GM12878 (cell line): Measurements from ENCODE around the gene FXYD7.

Experiments
- CREM ChIP-seq: IDR thresholded peaks from 2 replicates; pipeline ENCODE4 v1.6.1; 2014; ENCODE audit warnings: antibody characterized with exemption, low read depth
- HDAC2 ChIP-seq: fragments of 200-600 bp; sonication (generic); IDR thresholded peaks from 2 replicates; pipeline ENCODE4 v1.6.1; 2017
- IRF3 ChIP-seq: fragments of 450-650 bp; IDR thresholded peaks from 2 replicates; pipeline ENCODE4 v1.6.1; 2014; ENCODE audit warnings: mild to moderate bottlenecking
- POLR2A ChIP-seq: IDR thresholded peaks from 2 replicates; pipeline ENCODE4 v1.6.1; 2011; ENCODE audit warnings: low read depth, mild to moderate bottlenecking, low read length
- POLR2AphosphoS5 ChIP-seq: IDR thresholded peaks from 2 replicates; pipeline ENCODE4 v1.6.1; 2011; ENCODE audit warnings: mild to moderate bottlenecking, low read length, inconsistent platforms
- SUZ12 ChIP-seq: fragments of 200-600 bp; sonication (generic); IDR thresholded peaks from one replicate; pipeline ENCODE4 v1.6.1; 2018; ENCODE audit warnings: antibody characterized with exemption, mild to moderate bottlenecking; ENCODE audit not compliant: unreplicated experiment
- TCF12 ChIP-seq: IDR thresholded peaks from 2 replicates; pipeline ENCODE4 v1.6.1; 2011; ENCODE audit warnings: low read depth, mild to moderate bottlenecking, low read length
- ZZZ3 ChIP-seq: IDR thresholded peaks from 2 replicates; pipeline ENCODE4 v1.6.1; 2011; ENCODE audit warnings: low read depth; ENCODE audit not compliant: control insufficient read depth, insufficient read length

DNA sequence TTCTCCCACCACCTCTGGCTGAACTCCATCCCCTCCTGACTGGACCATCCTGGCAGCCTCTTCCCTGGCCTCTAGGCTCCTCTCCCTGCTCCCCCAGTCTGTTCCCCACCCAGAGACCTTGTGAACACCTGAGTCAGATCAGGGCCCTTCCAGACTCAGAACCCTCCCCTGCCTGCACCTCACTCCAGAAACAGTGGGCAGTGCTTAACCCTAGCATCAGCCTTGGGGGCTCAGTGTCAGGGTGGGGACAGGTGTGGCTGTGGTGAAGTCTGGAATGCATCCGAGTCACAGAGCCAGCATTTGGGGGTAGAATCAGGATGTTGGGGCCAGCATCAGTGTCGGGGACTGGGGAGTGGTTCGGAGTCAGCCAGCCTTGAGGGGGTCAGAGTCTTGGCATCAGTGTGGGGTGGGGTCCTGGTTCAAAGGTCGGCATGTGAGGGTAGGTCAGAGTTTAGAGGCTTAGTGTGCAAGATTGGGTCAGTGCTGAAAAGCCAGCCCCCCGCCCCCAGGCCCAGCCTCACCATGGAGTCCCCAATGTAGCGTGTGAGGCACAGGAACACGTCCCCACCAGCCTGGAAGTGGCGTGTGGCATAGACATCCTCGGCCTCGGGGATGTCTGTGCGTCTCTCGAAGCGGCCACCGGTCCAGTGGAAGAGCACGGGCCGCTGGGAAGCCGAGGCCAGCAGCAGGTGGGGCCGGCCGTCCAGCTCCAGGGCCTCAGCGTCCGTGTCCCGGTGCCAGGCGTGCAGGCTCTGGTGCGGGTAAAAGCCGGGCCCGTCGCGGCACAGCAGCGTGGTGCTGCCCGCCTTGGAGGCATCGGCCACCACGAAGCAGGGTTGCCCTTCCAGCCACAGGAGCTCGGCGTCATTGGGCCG is 17.1 kb upstream of the FXYD7 start:
- no peak for TF ChIP-seq IRF3
- TF ChIP-seq CREM, result no peak
- no peak for TF ChIP-seq HDAC2
- no peak for TF ChIP-seq POLR2A
- TF ChIP-seq TCF12, result no peak
- no peak for TF ChIP-seq POLR2AphosphoS5
- TF ChIP-seq ZZZ3, result no peak
- no peak for TF ChIP-seq SUZ12
